Chondrocyte (in vitro differentiated cells): ENCODE results near the gene ABCA12. TPM values are rescaled to one million over a fixed set of nuclear protein-coding genes. Genes with fewer than 3 reads are reported as not detected.

Source experiments
- DNase-seq: peaks from one replicate; pipeline ENCODE4 v3.0.0; 2021; ENCODE audit warnings: mixed read lengths, low spot score
- H3K27ac Mint-ChIP-seq: one replicate; pipeline ENCODE4 v1.8.0; 2021; ENCODE audit warnings: mild to moderate bottlenecking, moderate library complexity, mixed read lengths; ENCODE audit not compliant: unreplicated experiment
- H3K27me3 Mint-ChIP-seq: 2 replicates; pipeline ENCODE4 v1.8.0; 2021; ENCODE audit warnings: low read depth, mixed read lengths
- H3K36me3 Mint-ChIP-seq: 2 replicates; pipeline ENCODE4 v1.8.0; 2021; ENCODE audit warnings: low read depth, mixed read lengths
- H3K4me1 Mint-ChIP-seq: 2 replicates; pipeline ENCODE4 v1.8.0; 2021; ENCODE audit warnings: low read depth, mild to moderate bottlenecking, mixed read lengths
- H3K4me3 Mint-ChIP-seq: one replicate; pipeline ENCODE4 v1.8.0; 2021; ENCODE audit warnings: mild to moderate bottlenecking, moderate library complexity, mixed read lengths; ENCODE audit not compliant: unreplicated experiment
- H3K9me3 Mint-ChIP-seq: 2 replicates; pipeline ENCODE4 v1.8.0; 2021; ENCODE audit warnings: low read depth, mixed read lengths
- CTCF ChIP-seq: fragments of 200-600 bp; sonication (generic); IDR thresholded peaks from 2 replicates; pipeline ENCODE4 v1.5.0; 2021; ENCODE audit warnings: antibody characterized with exemption, mild to moderate bottlenecking, moderate library complexity
- total RNA-seq: library from RNA; stranded (reverse); gene quantifications from 3 replicates; pipeline ENCODE4 v1.2.1, GENCODE V29; 2021

The ABCA12 gene
- total RNA-seq, 1 donor from 2014 or later = 0.40 TPM

GRCh38 chr2:214934006-214934405, 204.4 kb downstream of the ABCA12 start:
- no peak for DNase-seq
- Mint-ChIP-seq H3K27me3 (no peaks in the 10 kb centered on the region), H3K4me3 (no peak overlapping the region), H3K9me3 (no peaks in the 10 kb centered on the region), H3K4me1 (peaks cover 24% of the 10 kb centered on the region), H3K27ac (peak overlapping the region; percentile 86), H3K36me3 (peaks cover 2% of the 10 kb centered on the region)
- no peak for TF ChIP-seq CTCF

- Mint-ChIP-seq H3K9me3 (no peaks in the 10 kb centered on the region), H3K27ac (no peak overlapping the region), H3K4me3 (no peak overlapping the region), H3K27me3 (no peaks in the 10 kb centered on the region), H3K4me1 (no peaks in the 10 kb centered on the region), H3K36me3 (no peaks in the 10 kb centered on the region)
- TF ChIP-seq CTCF = no peak
- no peak for DNase-seq
Measured at GRCh38 chr2:214904634-214905033, 233.8 kb downstream of the ABCA12 start.

GRCh38 chr2:214904176-214904575, 234.2 kb downstream of the ABCA12 start:
- H3K27me3 Mint-ChIP-seq = no peaks in the 10 kb centered on the region
- H3K36me3 Mint-ChIP-seq = no peaks in the 10 kb centered on the region
- no peak overlapping the region for H3K27ac Mint-ChIP-seq
- no peak for TF ChIP-seq CTCF
- no peak overlapping the region for H3K4me3 Mint-ChIP-seq
- no peak for DNase-seq
- H3K9me3 Mint-ChIP-seq = no peaks in the 10 kb centered on the region
- no peaks in the 10 kb centered on the region for H3K4me1 Mint-ChIP-seq

- no peak overlapping the region for H3K27ac Mint-ChIP-seq
- no peaks in the 10 kb centered on the region for H3K27me3 Mint-ChIP-seq
- H3K4me1 Mint-ChIP-seq = no peaks in the 10 kb centered on the region
- H3K36me3 Mint-ChIP-seq = no peaks in the 10 kb centered on the region
- no peak overlapping the region for H3K4me3 Mint-ChIP-seq
- DNase-seq = no peak
- no peaks in the 10 kb centered on the region for H3K9me3 Mint-ChIP-seq
- no peak for TF ChIP-seq CTCF
Measured at GRCh38 chr2:214902286-214902685, 236.1 kb downstream of the ABCA12 start.

- H3K4me3 Mint-ChIP-seq = no peak overlapping the region
- H3K36me3 Mint-ChIP-seq = no peaks in the 10 kb centered on the region
- H3K9me3 Mint-ChIP-seq = no peaks in the 10 kb centered on the region
- TF ChIP-seq CTCF = no peak
- DNase-seq = no peak
- H3K27ac Mint-ChIP-seq = no peak overlapping the region
- H3K4me1 Mint-ChIP-seq = no peaks in the 10 kb centered on the region
- no peaks in the 10 kb centered on the region for H3K27me3 Mint-ChIP-seq
Measured at GRCh38 chr2:214899751-214900150, 238.7 kb downstream of the ABCA12 start.
